T-helper 1 cell treated with Interleukin-12 subunit alpha and Interleukin-12 subunit beta and Interleukin-4 antibody, amounts not matched to agents 30 ng/mL and 1 ng/mL, for 36 hours (primary cell): ENCODE measurements around the gene LCN12. TPM values are rescaled to one million over a fixed set of nuclear protein-coding genes. Genes with fewer than 3 reads are reported as not detected.
"Not testable (repeated sequence)": the region's sequence is repeated elsewhere in the genome, so short reads cannot be mapped to it uniquely, and the experiment has no call there.

Experiments used
- intact Hi-C: fragments of 100-400 bp; cut with micrococcal nuclease; formaldehyde crosslinking; loops from one replicate; pipeline ENCODE4 v1.15.1; 2024
- total RNA-seq: library from RNA; stranded (reverse); gene quantifications from 2 replicates; pipeline ENCODE4 v1.2.3, GENCODE V29; 2022

LCN12 gene
- total RNA-seq, 1 donor from 2014 or later = 3.2 TPM

GRCh38 chr9:136985027-136985602 is 33.0 kb downstream of the LCN12 start:
- intact Hi-C loops = no loop called here

DNA sequence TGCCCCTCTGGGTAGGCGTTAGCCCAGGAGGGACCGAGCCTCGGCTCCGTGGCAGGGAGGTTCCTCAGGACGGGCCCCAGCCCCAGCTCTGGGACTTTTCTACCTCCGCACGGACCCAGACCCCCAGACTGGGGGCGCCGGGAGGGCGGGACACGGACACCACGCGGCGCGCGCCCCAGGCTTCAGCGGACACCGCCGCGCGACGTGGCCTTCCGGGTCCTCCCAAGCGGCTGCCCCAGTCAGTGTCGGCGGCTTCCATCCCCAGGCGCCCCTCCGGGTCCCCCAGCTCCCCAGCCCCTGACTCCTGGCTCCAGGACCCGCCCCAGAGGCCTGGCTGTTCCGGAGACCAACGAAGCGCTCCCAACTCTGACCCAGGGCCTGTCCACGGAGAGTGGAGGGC is 33.8 kb downstream of the LCN12 start:
- intact Hi-C loops = no loop called here

DNA sequence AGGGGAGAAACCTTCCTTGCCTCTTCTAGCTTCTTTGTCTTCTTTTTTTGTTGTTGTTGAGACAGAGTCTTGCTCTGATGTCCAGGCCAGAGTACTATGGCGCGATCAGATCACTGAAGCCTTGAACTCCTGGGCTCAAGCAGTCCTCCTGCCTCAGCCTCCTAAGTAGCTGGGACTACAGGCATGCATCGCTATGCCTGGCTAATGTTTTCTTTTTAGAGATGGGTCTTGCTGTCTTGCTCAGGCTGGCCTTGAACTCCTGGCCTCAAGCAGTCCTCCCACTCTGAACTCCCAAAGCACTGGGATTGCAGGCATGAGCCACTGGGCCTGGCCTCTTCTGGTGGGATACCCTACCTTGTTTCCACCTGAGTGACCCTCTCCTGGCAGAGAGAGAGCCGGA is 36.8 kb downstream of the LCN12 start:
- intact Hi-C loops = no loop called here

DNA sequence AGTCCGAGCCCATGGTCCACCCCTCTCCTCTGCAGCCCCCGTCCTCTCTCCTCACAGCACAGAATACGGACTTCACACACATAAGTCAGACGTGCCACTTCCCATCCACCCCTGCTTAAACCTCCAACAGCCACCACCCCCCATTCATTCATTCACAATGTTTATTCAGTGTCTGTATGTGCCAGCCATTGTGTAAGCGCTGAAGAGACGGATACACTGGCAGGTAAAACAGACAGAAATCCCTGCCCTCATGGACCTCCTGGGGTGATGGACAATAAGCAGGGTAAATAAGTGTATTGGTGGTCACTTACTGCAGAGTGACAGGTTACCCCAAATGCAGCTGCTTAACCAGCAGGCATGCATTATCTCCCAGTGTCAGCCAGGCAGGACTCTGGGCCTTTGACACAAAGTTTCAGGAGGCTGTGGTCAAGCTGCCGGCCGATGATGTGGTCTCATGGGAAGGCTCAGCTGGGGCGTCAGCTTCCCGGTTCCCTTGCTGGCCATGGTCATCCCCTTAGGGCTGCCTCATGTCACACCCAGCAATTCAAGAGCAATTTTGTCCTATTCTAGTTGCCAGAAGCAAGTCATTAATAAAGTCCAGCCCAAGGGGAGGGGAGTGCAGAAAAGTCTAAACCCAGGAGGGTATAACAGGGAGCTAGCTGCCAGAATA is 38.3 kb downstream of the LCN12 start:
- intact Hi-C loops = loop anchor here (5.0 kb wide), 5 partner anchors 88 to 617 kb away; partner anchors contain the start of genes ARRDC1, MAN1B1 and TUBB4B

GRCh38 chr9:136991993-136992818 is 40.1 kb downstream of the LCN12 start, which contains the start of gene PAXX:
Gene PAXX (plus strand): TSS chr9:136992422. CDS start chr9:136992444, 22 bp downstream.
- intact Hi-C loops = loop anchor here (1.0 to 5.0 kb wide), 15 partner anchors 8 to 615 kb away; partner anchors contain the start of genes ARRDC1, FBXW5, MAN1B1 and PHPT1

DNA sequence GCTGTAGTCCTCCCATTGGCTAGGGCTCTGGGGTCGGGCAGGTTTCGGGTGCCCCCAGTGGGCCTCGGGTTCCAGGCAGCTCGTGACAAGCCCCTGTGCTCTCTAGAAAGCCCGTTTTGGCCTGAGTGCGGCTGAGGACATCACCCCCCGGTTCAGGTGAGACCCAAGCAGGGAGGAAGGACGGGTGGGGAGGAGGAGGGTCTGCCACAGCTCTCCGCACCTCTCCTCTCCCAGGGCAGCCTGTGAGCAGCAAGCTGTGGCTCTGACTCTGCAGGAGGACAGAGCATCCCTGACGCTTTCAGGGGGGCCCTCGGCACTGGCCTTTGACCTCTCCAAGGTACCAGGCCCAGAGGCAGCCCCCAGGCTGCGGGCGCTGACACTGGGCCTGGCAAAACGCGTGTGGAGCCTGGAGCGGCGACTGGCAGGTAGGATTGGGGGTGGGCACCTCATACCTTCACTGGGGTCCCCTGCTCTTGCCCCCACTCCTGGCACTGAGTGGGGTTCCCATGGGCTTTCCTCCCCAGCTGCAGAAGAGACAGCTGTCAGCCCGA is 40.8 kb downstream of the LCN12 start:
- intact Hi-C loops = loop anchor here (1.0 to 5.0 kb wide), 14 partner anchors 7 to 614 kb away; partner anchors contain the start of genes ARRDC1, FBXW5, MAN1B1 and PHPT1

- intact Hi-C loops = loop anchor here (5.0 kb wide), 5 partner anchors 92 to 613 kb away; partner anchors contain the start of genes ARRDC1, MAN1B1 and TUBB4B
These were observed 42.3 kb downstream of the LCN12 start for GRCh38 chr9:136994180-136994887.

GRCh38 chr9:136994888-136995230 is 42.8 kb downstream of the LCN12 start:
- intact Hi-C loops = loop anchor here (5.0 kb wide), 5 partner anchors 92 to 612 kb away; partner anchors contain the start of genes ARRDC1, MAN1B1 and TUBB4B

DNA sequence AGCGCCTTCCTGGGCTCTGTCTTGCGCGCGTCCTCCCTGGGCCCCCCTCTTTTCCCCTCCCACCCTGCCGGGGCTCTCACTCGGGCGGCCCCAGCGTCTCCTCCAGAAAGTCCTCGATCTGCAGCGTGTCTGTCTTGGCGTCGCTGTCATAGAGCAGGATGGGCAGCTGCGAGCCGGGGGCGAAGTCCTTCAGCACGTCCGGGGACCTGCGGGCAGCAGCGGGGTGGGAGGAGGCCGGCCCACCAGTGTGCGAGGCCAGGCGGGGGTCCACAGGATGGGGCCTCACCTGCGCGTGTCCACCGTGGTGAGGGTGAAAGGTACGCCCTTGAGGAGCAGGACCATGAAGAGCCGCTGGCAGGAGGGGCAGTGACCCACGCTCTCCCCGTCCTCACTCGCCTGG is 43.3 kb downstream of the LCN12 start:
- intact Hi-C loops = no loop called here

DNA sequence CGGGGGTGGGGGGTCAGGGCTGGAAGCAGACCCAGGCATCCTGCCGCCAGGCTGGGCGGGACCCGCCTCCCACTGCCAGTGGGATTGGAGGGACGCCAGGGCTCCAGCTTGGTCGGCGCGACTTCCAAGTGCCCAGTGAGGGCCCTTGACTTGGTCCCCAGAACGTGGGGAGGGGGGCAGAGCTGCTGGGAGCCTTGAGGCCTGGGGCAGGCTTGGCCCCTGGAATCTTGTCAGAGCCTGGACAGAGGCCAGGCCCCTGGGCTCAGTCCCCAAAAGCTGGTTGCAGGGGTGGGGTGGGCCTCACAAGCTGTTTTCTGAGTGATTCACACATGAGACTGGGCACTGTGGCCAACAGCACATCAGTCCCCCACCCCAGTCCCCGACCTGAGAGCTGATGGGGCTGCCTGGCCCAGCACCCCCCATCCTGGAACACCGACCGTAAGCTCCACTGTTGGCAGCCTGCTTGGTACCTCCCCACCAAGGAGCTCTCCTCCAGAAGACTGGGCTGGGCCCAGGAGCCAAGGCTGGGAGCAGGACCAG is 43.8 kb downstream of the LCN12 start:
- intact Hi-C loops = no loop called here

GRCh38 chr9:136996361-136997292 is 44.6 kb downstream of the LCN12 start, which contains the start of gene CLIC3:
Gene CLIC3 (minus strand): TSS chr9:136996568. CDS start chr9:136996543, 25 bp downstream.
- intact Hi-C loops = loop anchor here (1.0 kb wide), 1 partner anchor 209 kb away; no protein-coding TSS in a partner anchor

- intact Hi-C loops = loop anchor here (1.0 kb wide), 1 partner anchor 210 kb away; no protein-coding TSS in a partner anchor
These were observed 45.3 kb downstream of the LCN12 start for GRCh38 chr9:136997371-136997770.

DNA sequence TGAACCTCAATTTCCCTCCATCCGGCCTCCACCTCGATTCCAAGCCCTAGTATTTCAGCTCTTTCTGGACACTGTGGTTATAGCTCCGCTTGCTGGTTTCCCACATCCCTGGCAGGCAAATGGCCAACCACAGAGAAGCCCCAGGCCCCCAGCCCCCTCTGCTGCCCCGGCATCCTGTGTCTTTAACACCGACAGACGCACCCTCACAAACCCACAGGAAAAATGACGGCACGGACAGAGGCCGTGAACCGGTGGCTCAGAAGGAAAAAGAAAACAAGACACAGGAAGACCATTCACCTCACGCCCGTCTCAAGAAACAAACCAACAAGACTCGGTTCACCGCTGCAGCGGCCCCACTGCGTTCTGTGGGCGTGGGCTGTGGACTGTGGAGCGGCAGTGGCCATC is 45.8 kb downstream of the LCN12 start:
- intact Hi-C loops = loop anchor here (1.0 kb wide), 1 partner anchor 211 kb away; no protein-coding TSS in a partner anchor

DNA sequence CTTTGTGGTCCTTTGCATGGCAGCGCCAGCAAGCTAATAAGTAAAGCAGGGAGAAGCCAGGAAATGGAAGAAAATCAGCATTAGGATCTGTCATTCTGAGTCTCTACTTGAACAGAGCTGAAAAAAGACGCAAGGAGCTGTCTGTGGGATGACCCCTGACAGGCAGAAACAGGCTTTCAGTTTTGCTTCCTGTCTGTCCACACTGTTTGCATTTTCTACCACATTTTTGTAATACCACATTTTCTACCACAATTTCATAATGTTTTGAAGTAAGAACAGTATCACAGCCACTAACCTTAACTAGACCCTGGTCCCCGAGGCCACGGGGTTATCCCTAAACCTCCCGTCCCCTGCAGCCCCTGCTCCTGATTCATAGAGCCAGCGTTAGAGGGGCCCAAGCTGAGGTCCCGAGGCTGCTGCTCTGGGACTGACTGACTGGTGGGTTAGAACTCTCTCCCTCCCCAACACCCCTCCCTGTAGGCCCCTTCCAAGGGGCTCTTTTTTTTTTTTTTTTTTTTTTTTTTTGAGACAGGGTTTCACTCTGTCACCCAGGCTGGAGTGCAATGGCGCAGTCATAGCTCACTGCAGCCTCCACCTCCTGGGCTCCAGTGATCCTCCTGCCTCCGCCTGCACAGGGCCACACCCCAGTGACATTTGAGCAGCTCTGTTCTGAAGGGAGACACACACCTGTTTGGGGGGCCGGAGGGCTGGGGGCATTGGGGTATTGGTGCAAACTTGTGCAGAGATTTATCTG is 48.3 kb downstream of the LCN12 start:
- intact Hi-C loops = loop anchor here (1.0 kb wide), 3 partner anchors 8 to 98 kb away; partner anchors contain the start of gene PAXX

GRCh38 chr9:137001857-137002645 is 50.0 kb downstream of the LCN12 start:
- intact Hi-C loops = no loop called here

DNA sequence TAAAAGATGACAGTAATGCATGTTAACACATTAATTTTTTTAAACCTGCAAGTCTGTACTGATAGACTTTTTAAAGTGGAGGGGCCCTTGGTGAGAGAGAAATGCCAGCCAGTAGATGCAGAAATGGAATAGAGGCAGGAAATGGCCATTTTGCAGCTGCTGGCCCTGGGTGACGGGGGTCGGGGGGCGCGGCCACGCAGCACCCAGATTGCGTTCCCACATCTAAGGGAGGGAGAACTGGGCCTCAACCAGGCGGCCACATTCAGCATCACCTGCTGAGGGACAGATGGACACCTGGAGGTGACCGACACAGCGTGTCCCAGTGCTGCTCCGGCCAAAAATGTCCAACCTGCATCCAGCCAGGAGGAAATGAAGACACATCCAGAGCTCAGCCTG is 50.6 kb downstream of the LCN12 start:
- intact Hi-C loops = no loop called here

DNA sequence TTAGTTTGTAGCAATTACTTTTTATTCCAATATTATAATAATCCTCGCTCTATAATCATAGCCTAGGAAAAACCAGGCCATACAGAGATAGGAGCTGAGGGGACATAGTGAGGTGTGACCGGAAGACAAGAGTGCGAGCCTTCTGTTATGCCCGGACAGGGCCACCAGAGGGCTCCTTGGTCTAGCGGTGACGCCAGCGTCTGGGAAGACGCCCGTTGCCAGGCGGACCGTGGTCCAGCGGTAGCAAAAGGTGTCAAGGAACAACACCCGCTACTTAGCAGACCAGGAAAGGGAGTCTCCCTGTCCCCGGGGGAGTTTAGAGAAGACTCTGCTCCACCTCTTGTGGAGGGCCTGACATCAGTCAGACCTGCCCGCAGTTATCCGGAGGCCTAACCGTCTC is 52.2 kb downstream of the LCN12 start:
- intact Hi-C loops = not testable (repeated sequence)
